Astrocyte (in vitro differentiated cells and primary cell): Measurements from ENCODE around the gene RBFOX2. TPM values are rescaled to one million over a fixed set of nuclear protein-coding genes. Genes with fewer than 3 reads are reported as not detected.

Source experiments
- DNase-seq: peaks from one replicate; pipeline ENCODE4 v3.0.0-alpha.2; 2010; ENCODE audit warnings: low read depth
- FAIRE-seq: peaks from 2 replicates; lab custom pipeline; 2011; peaks lifted over from hg19 to GRCh38; lab: Jason Lieb, UNC
- H2AFZ ChIP-seq: 2 replicates; pipeline ENCODE4 v1.6.0; 2012; ENCODE audit warnings: low read depth, low read length, inconsistent platforms
- H3K27ac ChIP-seq: 2 replicates; pipeline ENCODE4 v1.5.1; 2011; ENCODE audit warnings: low read depth, low read length, inconsistent platforms
- H3K27me3 ChIP-seq: 2 replicates; pipeline ENCODE4 v1.6.0; 2011; ENCODE audit warnings: low read length, inconsistent platforms; ENCODE audit not compliant: insufficient read depth
- H3K36me3 ChIP-seq: 2 replicates; pipeline ENCODE4 v1.5.1; 2011; ENCODE audit warnings: low read length, inconsistent platforms; ENCODE audit not compliant: insufficient read depth
- H3K4me1 ChIP-seq: 2 replicates; pipeline ENCODE4 v1.5.1; 2011; ENCODE audit warnings: low read length, inconsistent platforms; ENCODE audit not compliant: insufficient read depth
- H3K4me2 ChIP-seq: 2 replicates; pipeline ENCODE4 v1.6.0; 2012; ENCODE audit warnings: low read length, inconsistent platforms
- H3K4me3 ChIP-seq: 2 replicates; pipeline ENCODE4 v1.5.1; 2011; ENCODE audit warnings: low read depth, mild to moderate bottlenecking, low read length, inconsistent platforms; ENCODE audit not compliant: insufficient read depth
- H3K79me2 ChIP-seq: 2 replicates; pipeline ENCODE4 v1.6.0; 2012; ENCODE audit warnings: mild to moderate bottlenecking, low read length, inconsistent platforms; ENCODE audit not compliant: insufficient read depth
- H3K9ac ChIP-seq: 2 replicates; pipeline ENCODE4 v1.6.0; 2012; ENCODE audit warnings: mild to moderate bottlenecking, low read length, inconsistent platforms
- H3K9me3 ChIP-seq: 2 replicates; pipeline ENCODE4 v1.5.1; 2012; ENCODE audit warnings: low read depth, mild to moderate bottlenecking, low read length, inconsistent platforms; ENCODE audit not compliant: insufficient read depth
- H4K20me1 ChIP-seq: 2 replicates; pipeline ENCODE4 v1.6.0; 2012; ENCODE audit warnings: low read length, inconsistent platforms; ENCODE audit not compliant: insufficient read depth
- H3K27ac Mint-ChIP-seq: one replicate; pipeline ENCODE4 v1.8.0; 2021; ENCODE audit warnings: mild to moderate bottlenecking, mixed read lengths; ENCODE audit not compliant: unreplicated experiment
- H3K27me3 Mint-ChIP-seq: one replicate; pipeline ENCODE4 v1.8.0; 2021; ENCODE audit warnings: low read depth, mixed read lengths; ENCODE audit not compliant: unreplicated experiment
- H3K36me3 Mint-ChIP-seq: one replicate; pipeline ENCODE4 v1.8.0; 2021; ENCODE audit warnings: low read depth, mixed read lengths; ENCODE audit not compliant: unreplicated experiment
- H3K4me1 Mint-ChIP-seq: one replicate; pipeline ENCODE4 v1.8.0; 2021; ENCODE audit warnings: low read depth, mixed read lengths; ENCODE audit not compliant: unreplicated experiment
- H3K4me3 Mint-ChIP-seq: one replicate; pipeline ENCODE4 v1.8.0; 2021; ENCODE audit warnings: mild to moderate bottlenecking, moderate library complexity, mixed read lengths; ENCODE audit not compliant: unreplicated experiment
- H3K9me3 Mint-ChIP-seq: one replicate; pipeline ENCODE4 v1.8.0; 2021; ENCODE audit warnings: mild to moderate bottlenecking, mixed read lengths; ENCODE audit not compliant: unreplicated experiment
- EZH2 ChIP-seq: IDR thresholded peaks from 2 replicates; pipeline ENCODE4 v1.6.1; 2012; ENCODE audit warnings: mild to moderate bottlenecking, low read length, inconsistent platforms; ENCODE audit not compliant: insufficient read depth
- total RNA-seq: library from RNA; stranded (reverse); gene quantifications from 2 replicates; pipeline ENCODE4 v1.2.1, GENCODE V29; 2021
- TF ChIP-seq, protein P1 (sequence below): IDR thresholded peaks from 2 replicates; pipeline ENCODE4 v1.5.1; 2011; ENCODE audit warnings: low read depth, mild to moderate bottlenecking, inconsistent platforms, low read length, moderate library complexity; ENCODE audit not compliant: insufficient read depth

The RBFOX2 gene
- total RNA-seq, 1 donor from 2014 or later = 169 TPM

GRCh38 chr22:35830305-35830704, 198.3 kb downstream of the RBFOX2 start:
- Histone ChIP-seq H3K4me1 (peaks cover 20% of the 10 kb centered on the region), H3K36me3 (no peaks in the 10 kb centered on the region), H3K79me2 (peaks cover 99% of the 10 kb centered on the region), H3K27me3 (no peaks in the 10 kb centered on the region), H4K20me1 (peaks cover 91% of the 10 kb centered on the region), H2AFZ (no peak overlapping the region), H3K9ac (no peak overlapping the region), H3K27ac (no peak overlapping the region), H3K4me3 (no peak overlapping the region), H3K4me2 (no peak overlapping the region), H3K9me3 (no peaks in the 10 kb centered on the region)
- Mint-ChIP-seq H3K27ac (no peak overlapping the region), H3K4me3 (no peak overlapping the region), H3K36me3 (peaks cover 3% of the 10 kb centered on the region), H3K27me3 (no peaks in the 10 kb centered on the region), H3K4me1 (peaks cover 25% of the 10 kb centered on the region), H3K9me3 (no peaks in the 10 kb centered on the region)
- FAIRE-seq (peak; percentile 72), DNase-seq (no peak)
- TF ChIP-seq EZH2 = no peak
- TF ChIP-seq, protein P1, sequence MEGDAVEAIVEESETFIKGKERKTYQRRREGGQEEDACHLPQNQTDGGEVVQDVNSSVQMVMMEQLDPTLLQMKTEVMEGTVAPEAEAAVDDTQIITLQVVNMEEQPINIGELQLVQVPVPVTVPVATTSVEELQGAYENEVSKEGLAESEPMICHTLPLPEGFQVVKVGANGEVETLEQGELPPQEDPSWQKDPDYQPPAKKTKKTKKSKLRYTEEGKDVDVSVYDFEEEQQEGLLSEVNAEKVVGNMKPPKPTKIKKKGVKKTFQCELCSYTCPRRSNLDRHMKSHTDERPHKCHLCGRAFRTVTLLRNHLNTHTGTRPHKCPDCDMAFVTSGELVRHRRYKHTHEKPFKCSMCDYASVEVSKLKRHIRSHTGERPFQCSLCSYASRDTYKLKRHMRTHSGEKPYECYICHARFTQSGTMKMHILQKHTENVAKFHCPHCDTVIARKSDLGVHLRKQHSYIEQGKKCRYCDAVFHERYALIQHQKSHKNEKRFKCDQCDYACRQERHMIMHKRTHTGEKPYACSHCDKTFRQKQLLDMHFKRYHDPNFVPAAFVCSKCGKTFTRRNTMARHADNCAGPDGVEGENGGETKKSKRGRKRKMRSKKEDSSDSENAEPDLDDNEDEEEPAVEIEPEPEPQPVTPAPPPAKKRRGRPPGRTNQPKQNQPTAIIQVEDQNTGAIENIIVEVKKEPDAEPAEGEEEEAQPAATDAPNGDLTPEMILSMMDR = no peak

- Histone ChIP-seq H3K79me2 (peaks cover 99% of the 10 kb centered on the region), H3K9ac (no peak overlapping the region), H3K4me3 (no peak overlapping the region), H4K20me1 (peaks cover 95% of the 10 kb centered on the region), H3K4me2 (no peak overlapping the region), H3K36me3 (no peaks in the 10 kb centered on the region), H3K9me3 (no peaks in the 10 kb centered on the region), H2AFZ (no peak overlapping the region), H3K27me3 (no peaks in the 10 kb centered on the region), H3K27ac (no peak overlapping the region), H3K4me1 (no peaks in the 10 kb centered on the region)
- FAIRE-seq (no peak), DNase-seq (no peak)
- TF ChIP-seq EZH2 = no peak
- TF ChIP-seq, protein P1 = no peak
- Mint-ChIP-seq H3K27me3 (no peaks in the 10 kb centered on the region), H3K36me3 (peaks cover 17% of the 10 kb centered on the region), H3K4me3 (no peak overlapping the region), H3K9me3 (no peaks in the 10 kb centered on the region), H3K27ac (no peak overlapping the region), H3K4me1 (peaks cover 12% of the 10 kb centered on the region)
These were observed 204.4 kb downstream of the RBFOX2 start for GRCh38 chr22:35824256-35824655.

DNA sequence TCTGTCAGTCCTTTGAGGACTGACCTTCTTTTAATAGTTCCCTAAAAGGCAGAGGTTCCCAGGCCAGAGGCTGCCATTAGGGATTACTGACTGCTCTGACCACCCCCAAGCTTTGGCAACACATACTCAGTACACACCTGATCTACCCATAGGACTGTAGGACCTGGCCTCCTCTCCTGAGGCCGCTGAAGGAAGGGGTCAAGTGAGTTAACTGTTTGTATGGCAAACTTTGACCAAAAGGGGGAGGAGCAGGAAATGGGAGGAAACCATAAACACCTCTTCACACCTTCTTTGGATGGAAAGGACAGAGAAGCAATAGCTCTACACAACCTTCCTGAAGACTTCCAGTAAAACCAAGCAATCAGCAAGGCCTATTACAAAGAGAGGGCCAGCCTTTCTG, 207.0 kb downstream of the RBFOX2 start:
- Histone ChIP-seq H3K9ac (no peak overlapping the region), H3K4me2 (no peak overlapping the region), H3K36me3 (no peaks in the 10 kb centered on the region), H3K9me3 (no peaks in the 10 kb centered on the region), H3K4me3 (no peak overlapping the region), H3K4me1 (no peaks in the 10 kb centered on the region), H3K27ac (no peak overlapping the region), H3K79me2 (peaks cover 99% of the 10 kb centered on the region), H4K20me1 (peaks cover 94% of the 10 kb centered on the region), H2AFZ (no peak overlapping the region), H3K27me3 (no peaks in the 10 kb centered on the region)
- no peaks in the 10 kb centered on the region for H3K9me3 Mint-ChIP-seq
- H3K4me3 Mint-ChIP-seq = no peak overlapping the region
- DNase-seq (no peak), FAIRE-seq (no peak)
- H3K36me3 Mint-ChIP-seq = peaks cover 17% of the 10 kb centered on the region
- H3K27me3 Mint-ChIP-seq = no peaks in the 10 kb centered on the region
- TF ChIP-seq, protein P1 = no peak
- peaks cover 15% of the 10 kb centered on the region for H3K4me1 Mint-ChIP-seq
- H3K27ac Mint-ChIP-seq = no peak overlapping the region
